ENCODE measurements around the gene CD2AP.

The CD2AP gene

GRCh38 chr6:47520282-47520681 is 42.7 kb downstream of the CD2AP start:
- TF ChIP-seq REST (IDR thresholded peaks at IDR 0.05; ENCODE audit: insufficient read depth in 1 of 2, low read depth in 2 of 2, low read length in 2 of 2): no peak
- TF ChIP-seq SIN3A (IDR thresholded peaks at IDR 0.05; ENCODE audit: borderline replicate concordance, insufficient read depth, low read length): no peak
- no peak for TF ChIP-seq FOXP2 (optimal IDR thresholded peaks at IDR 0.05; ENCODE audit: borderline replicate concordance, extremely low read depth, extremely low read length, insufficient read depth)
- no peak for TF ChIP-seq POLR2AphosphoS5 (IDR thresholded peaks at IDR 0.05; ENCODE audit: low read depth, low read length)
- no peak for TF ChIP-seq TAF1 (IDR thresholded peaks at IDR 0.05; ENCODE audit: borderline replicate concordance, insufficient read depth, low read length)

- TF ChIP-seq SIN3A (IDR thresholded peaks at IDR 0.05; ENCODE audit: borderline replicate concordance, insufficient read depth, low read length) (no peak), REST (IDR thresholded peaks at IDR 0.05; ENCODE audit: insufficient read depth in 1 of 2, low read depth in 2 of 2, low read length in 2 of 2) (no peak), POLR2AphosphoS5 (IDR thresholded peaks at IDR 0.05; ENCODE audit: low read depth, low read length) (no peak), FOXP2 (optimal IDR thresholded peaks at IDR 0.05; ENCODE audit: borderline replicate concordance, extremely low read depth, extremely low read length, insufficient read depth) (no peak), TAF1 (IDR thresholded peaks at IDR 0.05; ENCODE audit: borderline replicate concordance, insufficient read depth, low read length) (no peak)
These were observed 44.4 kb downstream of the CD2AP start for GRCh38 chr6:47521961-47522360.

GRCh38 chr6:47524136-47524845 is 46.7 kb downstream of the CD2AP start:
- no peak for TF ChIP-seq TAF1 (IDR thresholded peaks at IDR 0.05; ENCODE audit: borderline replicate concordance, insufficient read depth, low read length)
- no peak for TF ChIP-seq FOXP2 (optimal IDR thresholded peaks at IDR 0.05; ENCODE audit: borderline replicate concordance, extremely low read depth, extremely low read length, insufficient read depth)
- no peak for TF ChIP-seq POLR2AphosphoS5 (IDR thresholded peaks at IDR 0.05; ENCODE audit: low read depth, low read length)
- no peak for TF ChIP-seq REST (IDR thresholded peaks at IDR 0.05; ENCODE audit: insufficient read depth in 1 of 2, low read depth in 2 of 2, low read length in 2 of 2)
- TF ChIP-seq SIN3A (IDR thresholded peaks at IDR 0.05; ENCODE audit: borderline replicate concordance, insufficient read depth, low read length): no peak

- TF ChIP-seq TAF1 (IDR thresholded peaks at IDR 0.05; ENCODE audit: borderline replicate concordance, insufficient read depth, low read length): no peak
- no peak for TF ChIP-seq SIN3A (IDR thresholded peaks at IDR 0.05; ENCODE audit: borderline replicate concordance, insufficient read depth, low read length)
- no peak for TF ChIP-seq POLR2AphosphoS5 (IDR thresholded peaks at IDR 0.05; ENCODE audit: low read depth, low read length)
These were observed 47.9 kb downstream of the CD2AP start for GRCh38 chr6:47525330-47526057.

- TF ChIP-seq TAF1 (IDR thresholded peaks at IDR 0.05; ENCODE audit: borderline replicate concordance, insufficient read depth, low read length): no peak
- TF ChIP-seq SIN3A (IDR thresholded peaks at IDR 0.05; ENCODE audit: borderline replicate concordance, insufficient read depth, low read length): no peak
- no peak for TF ChIP-seq POLR2AphosphoS5 (IDR thresholded peaks at IDR 0.05; ENCODE audit: low read depth, low read length)
- TF ChIP-seq REST (IDR thresholded peaks at IDR 0.05; ENCODE audit: insufficient read depth in 1 of 2, low read depth in 2 of 2, low read length in 2 of 2): no peak
- no peak for TF ChIP-seq FOXP2 (optimal IDR thresholded peaks at IDR 0.05; ENCODE audit: borderline replicate concordance, extremely low read depth, extremely low read length, insufficient read depth)
These were observed 49.7 kb downstream of the CD2AP start for GRCh38 chr6:47527274-47527673.

All from PFSK-1 (cell line).